ENCODE data around the gene MAPK8IP3.

GRCh38 chr16:1726661-1727502 is 20.9 kb downstream of the MAPK8IP3 start:
- TF ChIP-seq CTCF (IDR thresholded peaks at IDR 0.05; ENCODE audit: borderline replicate concordance, extremely low read depth, low read length, poor library complexity, severe bottlenecking) = no peak
- no peak for TF ChIP-seq EZH2 (IDR thresholded peaks at IDR 0.05; ENCODE audit: borderline replicate concordance, low read depth, low read length, severe bottlenecking)

Measured in DND-41 (cell line).